ENCODE data around the gene UVRAG. TPM values are rescaled to one million over a fixed set of nuclear protein-coding genes. Genes with fewer than 3 reads are reported as not detected.

UVRAG gene
- polyA plus RNA-seq, 1 donor (not counting 4 experiments of a cell fraction or from before 2014, with no cell fraction given): 11.9 TPM

DNA sequence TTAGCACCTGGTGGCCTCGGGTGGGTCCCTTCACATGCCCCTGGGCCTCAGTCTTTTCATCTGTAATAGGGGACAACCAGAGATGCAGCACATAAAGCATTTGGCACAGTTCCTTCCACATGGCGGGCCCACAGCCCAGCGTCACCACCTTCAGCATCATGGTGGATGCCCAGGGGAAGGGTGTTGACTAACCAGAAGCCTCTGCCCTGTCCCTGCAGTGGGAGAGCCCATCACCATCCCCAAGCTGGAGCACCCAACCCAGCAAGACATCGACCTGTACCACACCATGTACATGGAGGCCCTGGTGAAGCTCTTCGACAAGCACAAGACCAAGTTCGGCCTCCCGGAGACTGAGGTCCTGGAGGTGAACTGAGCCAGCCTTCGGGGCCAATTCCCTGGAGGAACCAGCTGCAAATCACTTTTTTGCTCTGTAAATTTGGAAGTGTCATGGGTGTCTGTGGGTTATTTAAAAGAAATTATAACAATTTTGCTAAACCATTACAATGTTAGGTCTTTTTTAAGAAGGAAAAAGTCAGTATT lies 14.8 kb upstream of the UVRAG start:
- no peaks in the 10 kb centered on the region for H3K27me3 ChIP-seq (ENCODE audit: control insufficient read depth, extremely low read depth, insufficient read depth, low read length)
- H3K4me2 ChIP-seq (ENCODE audit: control insufficient read depth, extremely low read depth, insufficient read depth, low read depth, low read length): no peak overlapping the region
- H3K36me3 ChIP-seq (ENCODE audit: control insufficient read depth in 2 of 2, extremely low read depth in 1 of 2, insufficient read depth in 2 of 2, low read length in 2 of 2): no peaks in the 10 kb centered on the region
- no peaks in the 10 kb centered on the region for H3K9me3 ChIP-seq (ENCODE audit: control insufficient read depth, low read depth, low read length)
- dilution Hi-C loops (cut with MboI; ENCODE audit: extremely low pct_ligation_motif_present, low sequenced_read_pairs): no loop called here
- H3K4me3 ChIP-seq (ENCODE audit: control insufficient read depth in 2 of 3, extremely low read depth in 1 of 3, insufficient read depth in 2 of 3, low read depth in 1 of 3, low read length in 3 of 3): no peak overlapping the region
- FAIRE-seq (no peak), DNase-seq (ENCODE audit: low read depth, low spot score) (no peak)
- H3K9me1 ChIP-seq (ENCODE audit: control insufficient read depth, extremely low read depth, insufficient read depth, low read length): peaks cover 3% of the 10 kb centered on the region
- H3K9ac ChIP-seq (ENCODE audit: control insufficient read depth, extremely low read depth, insufficient read depth, low read length): no peak overlapping the region
- H3K79me2 ChIP-seq (ENCODE audit: control insufficient read depth, insufficient read depth, low read length): no peaks in the 10 kb centered on the region
- no peaks in the 10 kb centered on the region for H4K20me1 ChIP-seq (ENCODE audit: control insufficient read depth, extremely low read depth, insufficient read depth, low read length)
- H3K4me1 ChIP-seq (ENCODE audit: control insufficient read depth, extremely low read depth, insufficient read depth, low read length): peaks cover 35% of the 10 kb centered on the region
- H3K27ac ChIP-seq (ENCODE audit: control insufficient read depth, insufficient read depth, low read length): no peak overlapping the region
- TF ChIP-seq EZH2 (IDR thresholded peaks at IDR 0.05; ENCODE audit: low read length): no peak
- TF ChIP-seq CTCF (optimal IDR thresholded peaks at IDR 0.05 in 1 of 3, IDR thresholded peaks at IDR 0.05 in 1 of 3, conservative IDR thresholded peaks at IDR 0.05 in 1 of 3; ENCODE audit: extremely low read depth in 1 of 3, insufficient read depth in 2 of 3, low read length in 3 of 3): no peak
- H2AFZ ChIP-seq (ENCODE audit: control insufficient read depth, low read length): no peak overlapping the region

- DNase-seq (ENCODE audit: low read depth, low spot score) (no peak), FAIRE-seq (peak; percentile 73)
- Histone ChIP-seq H3K4me2 (ENCODE audit: control insufficient read depth, extremely low read depth, insufficient read depth, low read depth, low read length) (no peak overlapping the region), H3K9ac (ENCODE audit: control insufficient read depth, extremely low read depth, insufficient read depth, low read length) (no peak overlapping the region), H3K79me2 (ENCODE audit: control insufficient read depth, insufficient read depth, low read length) (no peaks in the 10 kb centered on the region), H3K27ac (ENCODE audit: control insufficient read depth, insufficient read depth, low read length) (no peak overlapping the region), H3K9me3 (ENCODE audit: control insufficient read depth, low read depth, low read length) (no peaks in the 10 kb centered on the region), H3K36me3 (ENCODE audit: control insufficient read depth in 2 of 2, extremely low read depth in 1 of 2, insufficient read depth in 2 of 2, low read length in 2 of 2) (no peaks in the 10 kb centered on the region), H3K27me3 (ENCODE audit: control insufficient read depth, extremely low read depth, insufficient read depth, low read length) (no peaks in the 10 kb centered on the region), H3K9me1 (ENCODE audit: control insufficient read depth, extremely low read depth, insufficient read depth, low read length) (no peaks in the 10 kb centered on the region), H3K4me1 (ENCODE audit: control insufficient read depth, extremely low read depth, insufficient read depth, low read length) (peaks cover 29% of the 10 kb centered on the region), H3K4me3 (ENCODE audit: control insufficient read depth in 2 of 3, extremely low read depth in 1 of 3, insufficient read depth in 2 of 3, low read depth in 1 of 3, low read length in 3 of 3) (no peak overlapping the region), H4K20me1 (ENCODE audit: control insufficient read depth, extremely low read depth, insufficient read depth, low read length) (no peaks in the 10 kb centered on the region), H2AFZ (ENCODE audit: control insufficient read depth, low read length) (peak overlapping the region; percentile 44)
- dilution Hi-C loops (cut with MboI; ENCODE audit: extremely low pct_ligation_motif_present, low sequenced_read_pairs): no loop called here
- TF ChIP-seq CTCF (optimal IDR thresholded peaks at IDR 0.05 in 1 of 3, IDR thresholded peaks at IDR 0.05 in 1 of 3, conservative IDR thresholded peaks at IDR 0.05 in 1 of 3; ENCODE audit: extremely low read depth in 1 of 3, insufficient read depth in 2 of 3, low read length in 3 of 3): peak in 1 of 3 experiments; percentile 41
- no peak for TF ChIP-seq EZH2 (IDR thresholded peaks at IDR 0.05; ENCODE audit: low read length)
Measured at GRCh38 chr11:75800728-75801361, 14.2 kb upstream of the UVRAG start.
